ENCODE results near the gene PDGFB.

DNA sequence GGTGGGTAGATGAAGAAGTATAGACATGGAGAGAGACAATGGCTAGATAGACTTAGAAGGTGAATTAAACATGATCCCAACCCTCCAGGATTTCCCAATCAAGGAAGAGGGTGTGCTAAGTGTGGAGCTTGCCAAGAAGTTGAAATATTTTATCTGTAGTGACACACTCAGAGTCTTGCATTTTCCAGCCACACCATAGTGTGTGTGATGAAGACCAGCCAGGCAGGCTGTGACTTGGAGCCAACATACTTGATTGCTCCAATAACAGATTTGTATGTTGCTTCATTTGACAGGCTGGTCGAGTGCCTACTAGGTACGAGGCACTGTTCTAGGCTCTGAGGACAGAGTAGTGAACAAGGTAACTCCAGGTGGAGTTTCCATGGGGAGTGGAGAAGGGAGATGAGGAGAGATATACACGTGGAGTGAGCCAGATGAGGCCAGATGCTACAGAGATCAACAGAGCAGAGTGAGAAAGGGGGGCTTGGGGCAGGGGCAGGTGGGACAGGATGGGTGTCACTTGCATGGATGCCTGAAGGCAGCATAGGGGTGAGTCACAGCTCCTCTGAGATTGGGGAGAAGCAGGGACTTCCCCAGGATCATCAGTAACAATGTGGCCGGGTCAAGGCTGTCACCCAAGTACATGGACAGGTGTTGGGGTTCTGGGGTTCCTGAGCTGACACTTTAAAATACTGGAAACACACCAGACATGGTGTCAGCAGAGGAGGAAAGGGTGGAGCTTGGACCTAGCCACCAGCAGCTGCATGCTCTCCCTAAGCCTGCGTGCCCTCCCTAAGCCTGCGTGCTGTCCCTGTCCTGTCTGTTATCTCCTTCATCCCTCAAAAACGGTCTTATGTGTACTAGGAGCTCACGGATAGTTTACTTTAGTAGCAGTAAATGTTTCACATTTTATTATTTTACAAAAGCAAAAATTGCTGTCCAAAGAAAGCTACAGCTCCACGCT lies 23.6 kb downstream of the PDGFB start:
- no peak for TF ChIP-seq YY1 (IDR thresholded peaks at IDR 0.05; ENCODE audit: insufficient read depth, insufficient read length)
- TF ChIP-seq SUZ12 (IDR thresholded peaks at IDR 0.05; ENCODE audit: extremely low read depth, insufficient read depth, insufficient read length): no peak
- TF ChIP-seq ZNF274 (IDR thresholded peaks at IDR 0.05; ENCODE audit: low read depth, low read length): no peak

Data from NT2/D1 (cell line).